ENCODE results near the gene MYH10. TPM values are rescaled to one million over a fixed set of nuclear protein-coding genes. Genes with fewer than 3 reads are reported as not detected.
A peak's percentile ranks its signal among the peaks of the same experiment; 100 is the strongest.
"Not testable (repeated sequence)": the region's sequence is repeated elsewhere in the genome, so short reads cannot be mapped to it uniquely, and the experiment has no call there.

Gene MYH10
- total and polyA plus RNA-seq, 4 donors: 86.0 to 121 (median 106) TPM

DNA sequence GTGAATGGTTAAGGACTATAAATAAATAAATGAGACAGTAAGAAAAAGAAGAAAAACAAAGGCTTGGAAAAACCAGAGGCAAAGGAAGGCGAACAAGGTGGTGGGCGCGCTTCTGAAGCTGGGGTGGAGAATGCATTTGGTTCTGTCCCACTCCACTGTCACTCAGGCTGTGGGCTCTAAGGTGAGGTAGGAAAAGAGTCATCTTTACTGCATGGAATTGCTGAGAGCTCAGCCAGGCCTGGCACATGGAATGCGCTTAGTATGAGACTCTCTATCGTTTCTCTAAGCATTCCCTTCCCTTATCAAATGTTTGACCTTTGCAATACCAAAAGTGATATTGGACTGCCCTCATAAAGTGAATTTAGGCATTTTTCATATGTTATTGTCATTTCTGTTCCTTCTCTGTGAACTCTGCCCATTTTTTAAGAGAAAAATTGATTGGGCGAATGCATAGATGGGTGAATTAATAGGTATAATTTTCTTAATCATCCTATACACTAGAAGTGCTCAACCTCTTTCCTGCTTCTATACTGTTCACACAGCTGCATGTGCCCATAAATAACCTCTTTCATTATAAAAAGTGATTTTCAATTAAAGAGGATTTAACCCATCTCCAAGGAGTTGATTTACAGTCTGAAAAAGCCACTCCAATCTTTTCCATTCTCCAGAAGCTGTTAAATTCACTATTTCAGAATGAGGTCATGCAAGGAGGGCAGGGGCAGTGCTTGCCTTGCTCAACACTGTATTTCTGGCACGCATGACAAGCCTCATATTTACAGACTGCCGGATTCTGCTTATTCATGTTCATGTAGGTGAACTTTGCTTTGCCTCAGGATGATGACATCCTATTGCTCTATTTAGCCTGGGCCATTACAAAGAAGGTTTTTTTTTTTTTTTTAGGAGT is 87.7 kb downstream of the MYH10 start:
- 92% methylated on average over 6 of the region's 8 CpGs for WGBS (ENCODE audit: insufficient coverage)
- H3K4me3 ChIP-seq (ENCODE audit: low read depth, low read length): no peak overlapping the region
- H3K4me1 ChIP-seq (ENCODE audit: control insufficient read depth, insufficient read depth, low read length): no peaks in the 10 kb centered on the region
- no peaks in the 10 kb centered on the region for H3K9me3 ChIP-seq (ENCODE audit: control insufficient read depth, insufficient read depth, low read length)
- DNase-seq (ENCODE audit: low read depth in 4 of 6, low spot score in 6 of 6): peak in 1 of 6 donors; percentile 32
- no peak overlapping the region for H3K27ac ChIP-seq (ENCODE audit: low read depth, low read length)
- H3K27me3 ChIP-seq (ENCODE audit: control insufficient read depth, insufficient read depth, low read length): no peaks in the 10 kb centered on the region
- peaks cover 47% of the 10 kb centered on the region for H3K36me3 ChIP-seq (ENCODE audit: control insufficient read depth, insufficient read depth, low read length)

DNA sequence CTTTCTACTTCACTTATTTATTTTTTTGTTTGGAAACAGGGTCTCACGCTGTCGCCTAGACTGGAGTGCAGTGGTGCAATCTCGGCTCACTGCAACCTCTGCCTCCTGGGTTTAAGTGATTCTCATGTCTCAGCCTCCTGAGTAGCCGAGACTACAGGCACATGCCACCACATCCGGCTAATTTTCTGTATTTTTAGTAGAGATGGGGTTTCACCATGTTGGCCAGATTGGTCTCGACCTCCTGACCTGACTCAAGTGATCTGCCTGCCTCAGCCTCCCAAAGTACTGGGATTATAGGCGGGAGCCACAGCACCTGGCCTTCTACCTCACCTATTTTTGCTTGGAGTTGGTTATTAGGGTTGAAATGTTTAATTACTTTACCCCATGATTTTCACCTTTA is 90.5 kb downstream of the MYH10 start:
- H3K9me3 ChIP-seq (ENCODE audit: control insufficient read depth, insufficient read depth, low read length); DNase-seq (ENCODE audit: low read depth in 4 of 6, low spot score in 6 of 6); H3K27ac ChIP-seq (ENCODE audit: low read depth, low read length); H3K4me3 ChIP-seq (ENCODE audit: low read depth, low read length); H3K4me1 ChIP-seq (ENCODE audit: control insufficient read depth, insufficient read depth, low read length); H3K27me3 ChIP-seq (ENCODE audit: control insufficient read depth, insufficient read depth, low read length): not testable (repeated sequence)
- H3K36me3 ChIP-seq (ENCODE audit: control insufficient read depth, insufficient read depth, low read length): peaks cover 41% of the 10 kb centered on the region
- WGBS (ENCODE audit: insufficient coverage): 94% methylated on average over 3 of the region's 7 CpGs

DNA sequence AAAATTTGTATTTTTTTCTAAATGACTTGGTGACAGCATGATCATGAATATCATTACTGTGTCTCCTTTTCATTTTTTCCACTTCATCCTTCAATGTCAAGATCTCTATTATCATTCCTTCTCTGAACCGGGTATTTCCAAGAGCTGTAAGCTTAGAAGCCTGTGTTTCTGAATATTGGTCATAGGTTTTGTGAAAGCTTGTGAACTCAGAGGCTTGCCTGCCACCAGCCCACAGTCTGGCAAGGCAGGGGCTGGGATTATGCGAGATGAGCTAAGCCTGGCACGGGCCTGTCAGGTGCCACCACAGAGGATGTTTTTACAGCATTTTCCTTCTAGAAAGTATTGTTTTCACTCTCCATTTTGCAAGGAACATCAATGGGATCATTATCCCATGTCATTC is 92.8 kb downstream of the MYH10 start:
- WGBS (ENCODE audit: insufficient coverage): 80% methylated on average over 1 of the region's 3 CpGs
- Histone ChIP-seq H3K4me1 (ENCODE audit: control insufficient read depth, insufficient read depth, low read length) (no peaks in the 10 kb centered on the region), H3K27me3 (ENCODE audit: control insufficient read depth, insufficient read depth, low read length) (no peaks in the 10 kb centered on the region), H3K27ac (ENCODE audit: low read depth, low read length) (no peak overlapping the region), H3K9me3 (ENCODE audit: control insufficient read depth, insufficient read depth, low read length) (no peaks in the 10 kb centered on the region), H3K36me3 (ENCODE audit: control insufficient read depth, insufficient read depth, low read length) (peaks cover 45% of the 10 kb centered on the region), H3K4me3 (ENCODE audit: low read depth, low read length) (no peak overlapping the region)
- no peak for DNase-seq (ENCODE audit: low read depth in 4 of 6, low spot score in 6 of 6)

DNA sequence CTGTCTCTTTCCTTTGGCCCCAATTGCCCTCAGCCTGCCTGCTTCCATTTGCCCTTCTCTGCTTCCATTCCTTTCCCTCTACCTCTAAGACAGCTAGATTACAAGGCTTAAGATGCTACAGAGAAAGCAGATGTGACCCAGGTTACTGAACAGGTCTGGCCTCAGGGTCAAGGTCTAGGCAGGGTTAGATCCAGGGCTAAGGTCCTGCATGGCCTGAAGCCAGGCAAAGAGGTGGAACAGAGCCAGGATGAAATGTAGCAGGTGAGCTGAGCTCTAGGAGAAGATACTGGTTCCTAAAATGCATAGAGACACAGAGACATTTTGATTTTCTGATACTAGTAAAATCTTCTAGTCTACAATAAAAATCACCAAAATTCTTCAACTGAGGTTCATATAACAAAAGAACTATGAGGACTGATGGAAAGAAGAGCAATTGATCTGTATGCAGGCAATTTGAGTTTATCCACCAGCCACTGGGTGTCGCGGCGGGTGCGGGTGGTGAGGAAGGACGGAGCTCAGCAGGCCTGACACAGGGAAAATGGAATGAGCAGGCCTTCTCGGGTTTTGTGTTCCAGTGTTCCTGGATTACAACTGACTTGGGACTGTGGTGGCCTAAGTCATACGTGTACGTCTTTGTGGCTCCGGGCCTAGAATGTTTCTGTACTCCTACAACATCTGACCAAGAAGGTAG is 95.9 kb downstream of the MYH10 start:
- no peak for DNase-seq (ENCODE audit: low read depth in 4 of 6, low spot score in 6 of 6)
- H3K27me3 ChIP-seq (ENCODE audit: control insufficient read depth, insufficient read depth, low read length): no peaks in the 10 kb centered on the region
- peaks cover 33% of the 10 kb centered on the region for H3K36me3 ChIP-seq (ENCODE audit: control insufficient read depth, insufficient read depth, low read length)
- H3K4me1 ChIP-seq (ENCODE audit: control insufficient read depth, insufficient read depth, low read length): no peaks in the 10 kb centered on the region
- no peaks in the 10 kb centered on the region for H3K9me3 ChIP-seq (ENCODE audit: control insufficient read depth, insufficient read depth, low read length)
- no peak overlapping the region for H3K4me3 ChIP-seq (ENCODE audit: low read depth, low read length)
- 93% methylated on average over 9 of the region's 9 CpGs for WGBS (ENCODE audit: insufficient coverage)
- H3K27ac ChIP-seq (ENCODE audit: low read depth, low read length): no peak overlapping the region

DNA sequence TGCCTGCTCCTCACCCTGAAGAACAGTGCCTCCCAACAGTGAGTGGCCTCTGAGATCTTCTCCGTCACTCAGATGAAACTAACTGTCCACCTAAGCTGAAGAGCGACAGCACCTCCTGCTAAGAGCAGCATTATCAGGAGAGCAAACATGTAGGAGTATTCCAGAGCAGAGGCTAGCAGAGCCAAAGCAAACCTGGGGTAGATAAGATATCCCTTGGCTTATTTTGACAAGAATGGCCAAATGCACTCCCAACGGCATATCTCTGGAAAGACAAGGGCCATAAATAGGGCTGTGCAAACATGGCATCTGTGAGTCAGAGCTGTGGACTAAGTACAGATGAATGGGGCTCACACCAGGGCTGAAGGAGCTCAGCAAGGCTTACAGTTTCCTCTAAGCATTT is 98.5 kb downstream of the MYH10 start:
- 95% methylated on average over 3 of the region's 3 CpGs for WGBS (ENCODE audit: insufficient coverage)
- Histone ChIP-seq H3K9me3 (ENCODE audit: control insufficient read depth, insufficient read depth, low read length) (no peaks in the 10 kb centered on the region), H3K27ac (ENCODE audit: low read depth, low read length) (no peak overlapping the region), H3K4me3 (ENCODE audit: low read depth, low read length) (no peak overlapping the region), H3K27me3 (ENCODE audit: control insufficient read depth, insufficient read depth, low read length) (no peaks in the 10 kb centered on the region), H3K4me1 (ENCODE audit: control insufficient read depth, insufficient read depth, low read length) (no peaks in the 10 kb centered on the region), H3K36me3 (ENCODE audit: control insufficient read depth, insufficient read depth, low read length) (peaks cover 21% of the 10 kb centered on the region)
- no peak for DNase-seq (ENCODE audit: low read depth in 4 of 6, low spot score in 6 of 6)

DNA sequence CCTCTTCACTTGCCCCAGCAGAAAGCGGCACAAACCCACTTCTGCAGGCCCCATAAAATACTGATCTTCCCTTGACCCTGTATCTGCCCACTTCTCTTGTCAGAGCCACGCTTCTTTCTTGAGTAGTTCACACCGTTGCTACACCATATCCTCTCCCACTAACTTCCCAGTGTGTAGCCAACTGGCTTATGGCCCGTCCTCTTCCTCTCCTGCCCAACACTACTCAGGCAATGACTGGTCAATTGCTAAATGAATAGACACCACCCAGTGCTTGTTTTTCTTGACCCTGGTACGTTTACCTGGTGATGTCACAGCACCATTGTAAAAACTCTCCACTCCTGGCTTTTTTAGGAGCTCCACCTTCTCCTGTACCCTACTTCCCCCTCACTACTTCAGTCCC is 107.9 kb downstream of the MYH10 start:
- H3K4me1 ChIP-seq (ENCODE audit: control insufficient read depth, insufficient read depth, low read length): no peaks in the 10 kb centered on the region
- no peaks in the 10 kb centered on the region for H3K27me3 ChIP-seq (ENCODE audit: control insufficient read depth, insufficient read depth, low read length)
- H3K27ac ChIP-seq (ENCODE audit: low read depth, low read length): no peak overlapping the region
- DNase-seq (ENCODE audit: low read depth in 4 of 6, low spot score in 6 of 6): no peak
- H3K9me3 ChIP-seq (ENCODE audit: control insufficient read depth, insufficient read depth, low read length): no peaks in the 10 kb centered on the region
- peaks cover 36% of the 10 kb centered on the region for H3K36me3 ChIP-seq (ENCODE audit: control insufficient read depth, insufficient read depth, low read length)
- WGBS (ENCODE audit: insufficient coverage): 86% methylated on average over 5 of the region's 5 CpGs
- no peak overlapping the region for H3K4me3 ChIP-seq (ENCODE audit: low read depth, low read length)

DNA sequence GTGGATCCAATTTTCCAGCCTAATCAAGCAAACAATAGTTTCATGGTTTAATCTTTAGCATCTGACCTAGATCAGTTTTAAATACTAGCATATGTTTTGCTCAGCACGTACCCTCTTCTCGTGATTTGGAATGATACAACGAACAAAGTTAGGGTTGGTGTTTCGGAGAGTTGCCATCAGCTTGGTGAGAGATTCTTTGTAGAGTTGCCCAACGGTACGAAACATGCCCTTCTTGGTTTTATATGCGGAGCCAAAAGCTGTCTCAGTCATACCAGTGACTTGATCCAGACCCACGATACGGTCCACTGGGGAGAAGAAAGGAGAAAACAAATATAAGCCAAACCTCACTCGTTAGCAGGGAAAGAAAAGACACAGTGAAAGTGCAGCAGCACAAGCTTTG is 109.5 kb downstream of the MYH10 start:
- H3K4me1 ChIP-seq (ENCODE audit: control insufficient read depth, insufficient read depth, low read length): no peaks in the 10 kb centered on the region
- H3K9me3 ChIP-seq (ENCODE audit: control insufficient read depth, insufficient read depth, low read length): no peaks in the 10 kb centered on the region
- H3K27ac ChIP-seq (ENCODE audit: low read depth, low read length): no peak overlapping the region
- H3K4me3 ChIP-seq (ENCODE audit: low read depth, low read length): no peak overlapping the region
- no peak for DNase-seq (ENCODE audit: low read depth in 4 of 6, low spot score in 6 of 6)
- H3K27me3 ChIP-seq (ENCODE audit: control insufficient read depth, insufficient read depth, low read length): no peaks in the 10 kb centered on the region
- H3K36me3 ChIP-seq (ENCODE audit: control insufficient read depth, insufficient read depth, low read length): peaks cover 42% of the 10 kb centered on the region
- WGBS (ENCODE audit: insufficient coverage): 91% methylated on average over 4 of the region's 10 CpGs

DNA sequence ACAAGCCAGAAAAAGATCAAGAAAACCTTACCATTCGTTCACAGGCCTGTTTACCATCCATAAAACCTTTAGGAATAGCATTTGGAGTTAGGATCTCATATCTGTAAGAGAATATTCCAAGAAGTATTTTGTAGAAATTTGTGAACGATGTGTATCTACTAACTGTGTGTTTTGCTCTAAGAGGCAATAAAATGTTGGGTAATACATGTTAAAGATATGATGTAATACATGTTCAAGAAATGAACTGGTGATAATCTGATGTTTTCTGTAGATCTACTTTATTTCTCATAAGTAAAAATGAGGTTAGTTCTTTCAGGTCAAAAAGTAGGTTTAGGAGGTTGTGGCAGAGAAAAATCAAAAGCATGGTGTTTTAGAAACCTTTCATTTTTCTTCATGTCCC is 111.7 kb downstream of the MYH10 start:
- whole genome bisulfite sequencing (ENCODE audit: insufficient coverage): 100% methylated on average over 1 of the region's 2 CpGs
- H3K4me1 ChIP-seq (ENCODE audit: control insufficient read depth, insufficient read depth, low read length): no peaks in the 10 kb centered on the region
- no peak overlapping the region for H3K27ac ChIP-seq (ENCODE audit: low read depth, low read length)
- peaks cover 45% of the 10 kb centered on the region for H3K36me3 ChIP-seq (ENCODE audit: control insufficient read depth, insufficient read depth, low read length)
- H3K27me3 ChIP-seq (ENCODE audit: control insufficient read depth, insufficient read depth, low read length): no peaks in the 10 kb centered on the region
- H3K4me3 ChIP-seq (ENCODE audit: low read depth, low read length): no peak overlapping the region
- H3K9me3 ChIP-seq (ENCODE audit: control insufficient read depth, insufficient read depth, low read length): no peaks in the 10 kb centered on the region
- no peak for DNase-seq (ENCODE audit: low read depth in 4 of 6, low spot score in 6 of 6)

DNA sequence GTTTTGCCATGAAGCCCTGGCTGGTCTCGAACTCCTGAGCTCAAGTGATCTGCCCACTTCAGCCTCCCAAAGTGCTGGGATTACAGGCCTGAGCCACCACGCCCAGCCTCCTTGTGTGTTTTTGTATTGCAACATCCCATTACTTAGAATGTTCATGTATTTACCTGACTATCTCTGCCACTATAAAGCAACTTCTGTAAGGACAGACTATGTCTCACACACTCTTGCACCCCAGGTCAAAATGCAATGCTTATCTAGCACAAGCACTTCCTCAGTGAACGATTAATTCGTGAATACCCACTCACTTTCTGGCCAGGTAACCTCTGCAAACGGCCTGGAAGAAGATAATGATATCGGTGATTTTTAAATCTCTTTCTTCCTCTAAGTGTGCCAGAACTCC is 112.2 kb downstream of the MYH10 start:
- H3K4me3 ChIP-seq (ENCODE audit: low read depth, low read length): no peak overlapping the region
- H3K36me3 ChIP-seq (ENCODE audit: control insufficient read depth, insufficient read depth, low read length): peaks cover 46% of the 10 kb centered on the region
- H3K9me3 ChIP-seq (ENCODE audit: control insufficient read depth, insufficient read depth, low read length): no peaks in the 10 kb centered on the region
- H3K27me3 ChIP-seq (ENCODE audit: control insufficient read depth, insufficient read depth, low read length): no peaks in the 10 kb centered on the region
- no peaks in the 10 kb centered on the region for H3K4me1 ChIP-seq (ENCODE audit: control insufficient read depth, insufficient read depth, low read length)
- H3K27ac ChIP-seq (ENCODE audit: low read depth, low read length): no peak overlapping the region
- no peak for DNase-seq (ENCODE audit: low read depth in 4 of 6, low spot score in 6 of 6)
- WGBS (ENCODE audit: insufficient coverage): 100% methylated on average over 5 of the region's 6 CpGs

DNA sequence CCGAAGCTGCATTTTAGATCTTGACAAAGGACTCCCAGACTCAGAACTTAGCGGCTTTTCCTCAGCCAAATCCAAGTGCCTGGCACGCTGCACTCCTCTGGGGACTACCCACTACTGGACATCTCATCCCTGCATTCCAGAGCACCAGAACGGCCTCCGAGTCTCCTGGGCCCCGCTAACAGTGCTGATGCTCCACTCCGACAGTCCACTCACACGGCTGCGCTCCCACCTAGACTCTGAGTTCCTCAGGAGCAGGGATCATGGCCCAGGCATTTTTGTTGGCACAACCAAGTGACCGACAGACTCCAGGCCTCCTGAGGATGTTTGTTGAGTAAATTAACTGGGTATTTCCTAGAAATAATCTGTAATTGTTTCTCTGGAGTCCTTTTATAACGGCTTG is 115.7 kb downstream of the MYH10 start:
- peaks cover 53% of the 10 kb centered on the region for H3K36me3 ChIP-seq (ENCODE audit: control insufficient read depth, insufficient read depth, low read length)
- DNase-seq (ENCODE audit: low read depth in 4 of 6, low spot score in 6 of 6): no peak
- no peak overlapping the region for H3K4me3 ChIP-seq (ENCODE audit: low read depth, low read length)
- H3K9me3 ChIP-seq (ENCODE audit: control insufficient read depth, insufficient read depth, low read length): no peaks in the 10 kb centered on the region
- no peaks in the 10 kb centered on the region for H3K4me1 ChIP-seq (ENCODE audit: control insufficient read depth, insufficient read depth, low read length)
- WGBS (ENCODE audit: insufficient coverage): 86% methylated on average over 10 of the region's 11 CpGs
- H3K27ac ChIP-seq (ENCODE audit: low read depth, low read length): no peak overlapping the region
- no peaks in the 10 kb centered on the region for H3K27me3 ChIP-seq (ENCODE audit: control insufficient read depth, insufficient read depth, low read length)
